NCI-H146 (cell line): ENCODE results near the gene USP24.

Source experiments
- DNase-seq: peaks from one replicate; lab custom pipeline; 2025; lab: John Stamatoyannopoulos, UW

USP24 gene

GRCh38 chr1:55164906-55165305 is 50.3 kb downstream of the USP24 start:
- DNase-seq: no peak

- no peak for DNase-seq
Measured at GRCh38 chr1:55159571-55159970, 55.6 kb downstream of the USP24 start.

DNA sequence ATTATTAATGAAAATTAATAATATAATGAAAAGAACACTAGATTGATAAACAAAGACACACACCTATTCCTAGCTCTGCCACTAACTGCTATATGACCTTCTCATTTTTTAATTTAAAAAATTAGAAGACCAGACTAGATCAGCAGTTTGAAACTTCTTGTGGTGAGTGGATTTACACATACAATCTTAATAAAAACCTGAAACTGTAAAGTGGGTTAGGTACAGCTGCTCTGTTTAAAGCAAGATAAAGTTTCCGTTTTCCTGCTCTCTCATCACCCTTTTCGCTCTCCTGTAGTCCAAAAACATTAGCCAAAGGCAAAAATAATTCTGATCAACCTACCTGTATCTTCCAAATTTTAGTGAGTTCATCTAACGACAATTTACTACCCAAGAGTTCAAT is 58.6 kb downstream of the USP24 start:
- DNase-seq: no peak

DNA sequence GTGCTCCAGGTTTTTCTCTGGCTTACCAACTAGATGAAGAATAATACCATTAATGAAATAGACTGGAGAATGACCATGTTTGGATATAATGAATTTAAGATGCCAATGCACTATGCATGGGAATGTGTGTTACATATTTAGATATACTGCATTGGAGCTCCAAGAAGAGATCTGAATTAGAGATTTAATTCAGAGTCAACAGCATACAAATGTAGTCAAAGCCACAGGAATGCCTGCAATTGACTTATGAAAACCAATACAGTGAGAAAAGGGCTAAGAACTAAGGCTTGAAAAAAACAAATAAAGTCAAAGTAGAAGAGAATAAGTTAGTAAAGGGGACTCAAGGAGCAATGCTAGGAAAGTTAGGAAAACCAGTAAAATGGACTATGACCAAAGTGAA is 59.1 kb downstream of the USP24 start:
- DNase-seq: no peak

DNA sequence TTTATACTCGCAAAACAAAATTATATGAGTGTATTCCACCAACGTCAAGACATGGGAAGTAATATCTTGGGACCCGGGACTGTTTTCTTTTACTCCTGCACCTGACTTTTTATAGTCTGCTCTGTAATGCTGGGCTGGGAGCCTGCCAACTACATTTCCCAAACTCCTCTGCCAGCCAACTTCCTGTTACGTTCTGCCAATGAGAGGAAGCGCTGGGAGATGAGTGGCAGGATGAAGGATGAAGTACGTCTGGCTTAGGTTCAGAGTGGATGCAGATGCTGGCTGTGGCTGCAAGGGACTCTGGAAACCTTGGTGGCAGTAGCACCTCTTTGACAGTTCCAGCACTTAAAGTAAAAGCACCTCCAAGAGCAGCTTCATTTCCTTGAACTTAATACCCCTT is 59.6 kb downstream of the USP24 start:
- DNase-seq: no peak

- no peak for DNase-seq
Measured at GRCh38 chr1:55154616-55155015, 60.5 kb downstream of the USP24 start.

- no peak for DNase-seq
Measured at GRCh38 chr1:55153031-55153430, 62.1 kb downstream of the USP24 start.

- DNase-seq: no peak
Measured at GRCh38 chr1:55150880-55151588, 64.1 kb downstream of the USP24 start.

- DNase-seq: no peak
Measured at GRCh38 chr1:55148676-55149075, 66.5 kb downstream of the USP24 start.

DNA sequence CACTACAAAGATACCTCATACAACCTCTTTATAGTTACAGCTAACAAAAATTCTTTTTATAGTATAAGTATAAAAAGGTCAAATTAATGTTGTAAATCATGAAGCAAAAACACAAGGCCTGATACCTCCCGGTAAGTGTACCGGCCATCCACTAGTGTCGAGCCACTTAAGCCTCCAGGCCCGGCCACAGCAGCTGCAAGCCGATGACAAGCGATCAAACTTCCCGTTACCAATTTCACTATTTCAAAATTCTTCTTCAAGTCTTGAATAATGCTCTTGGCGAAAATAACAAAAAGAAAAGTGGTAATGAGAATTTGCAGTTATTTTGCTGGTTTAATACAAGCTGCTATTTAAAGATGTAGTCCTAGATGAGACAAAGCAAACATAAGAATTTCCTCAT is 67.6 kb downstream of the USP24 start:
- no peak for DNase-seq

DNA sequence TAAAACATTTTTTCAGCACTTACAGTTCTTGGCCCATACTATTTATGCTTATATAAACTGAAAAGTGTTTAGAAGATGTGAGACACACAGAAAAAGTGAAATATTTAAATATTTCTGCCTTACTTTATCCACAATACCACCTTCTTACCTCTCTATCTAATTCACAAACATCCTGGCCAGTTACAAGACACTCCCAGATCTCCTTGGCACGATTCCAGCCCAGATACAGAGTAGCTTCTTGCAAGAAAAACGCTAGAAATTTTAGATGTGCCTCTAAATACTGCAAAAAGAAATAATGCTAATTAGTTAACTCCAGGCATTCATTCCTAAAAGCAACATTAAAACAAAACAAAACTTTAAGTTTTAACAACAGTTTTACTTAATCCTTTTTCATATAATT is 68.4 kb downstream of the USP24 start:
- DNase-seq: no peak

DNA sequence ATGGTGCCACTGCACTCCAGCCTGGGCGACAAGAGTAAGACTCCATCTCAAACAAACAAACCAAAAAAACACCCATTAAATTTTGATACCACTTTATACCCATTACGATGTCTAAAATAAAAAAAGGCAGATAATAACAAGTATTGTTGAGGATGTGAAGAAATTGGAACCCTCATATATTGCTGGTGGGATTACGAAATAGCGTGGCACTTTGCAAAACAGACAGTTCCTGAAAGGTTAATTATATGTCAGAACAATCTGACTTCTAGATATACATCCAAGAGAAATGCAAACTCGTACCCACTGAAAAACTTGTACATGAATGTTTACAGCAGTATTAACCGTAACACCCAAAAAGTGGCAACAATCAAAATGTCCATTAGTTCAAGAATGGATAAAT is 70.3 kb downstream of the USP24 start:
- DNase-seq: no peak

GRCh38 chr1:55143684-55144083 is 71.5 kb downstream of the USP24 start:
- DNase-seq: peak; percentile 22

GRCh38 chr1:55141295-55141893 is 73.8 kb downstream of the USP24 start:
- DNase-seq: no peak

DNA sequence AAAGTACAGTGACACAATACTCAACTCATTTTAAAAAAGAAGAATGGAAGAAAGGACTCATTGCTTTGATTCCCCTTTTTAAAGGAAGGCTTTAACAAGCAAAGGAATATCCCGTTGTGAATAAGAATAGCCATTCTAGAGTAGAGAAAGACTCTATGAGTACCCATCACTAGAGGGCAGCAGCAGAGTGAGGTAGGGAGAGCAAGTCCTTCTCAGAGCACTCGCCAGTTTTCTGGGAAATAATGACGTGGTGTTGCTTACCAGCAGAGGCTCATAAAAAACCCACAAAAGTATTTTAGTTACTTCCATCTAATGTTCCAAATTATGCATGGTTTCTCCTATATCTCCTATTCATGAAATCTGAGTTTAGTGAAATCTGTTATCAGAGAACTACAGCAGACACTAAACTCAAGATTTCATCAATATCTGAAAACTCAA is 74.6 kb downstream of the USP24 start:
- peak; percentile 70 for DNase-seq

- no peak for DNase-seq
Measured at GRCh38 chr1:55140137-55140536, 75.0 kb downstream of the USP24 start.

DNA sequence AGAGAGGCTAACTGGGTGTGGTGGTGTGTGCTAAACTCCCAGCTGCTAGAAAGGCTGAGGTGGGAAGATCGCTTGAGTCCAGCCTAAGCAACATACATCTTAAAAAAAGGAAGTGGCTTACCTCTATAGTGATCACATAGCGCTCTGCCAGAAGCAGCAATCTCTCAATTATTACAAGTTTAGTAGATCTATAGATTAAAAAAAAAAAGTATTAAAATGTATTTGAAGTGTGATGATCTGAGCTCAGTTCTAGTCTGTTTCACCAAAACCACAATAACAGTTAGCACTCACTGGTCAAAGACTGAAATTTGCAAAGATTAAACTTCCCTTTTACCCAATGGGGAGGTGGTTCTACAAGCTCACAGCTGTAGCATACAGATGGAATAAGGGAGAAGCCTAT is 76.3 kb downstream of the USP24 start:
- no peak for DNase-seq

- DNase-seq: no peak
Measured at GRCh38 chr1:55134152-55134808, 80.9 kb downstream of the USP24 start.

DNA sequence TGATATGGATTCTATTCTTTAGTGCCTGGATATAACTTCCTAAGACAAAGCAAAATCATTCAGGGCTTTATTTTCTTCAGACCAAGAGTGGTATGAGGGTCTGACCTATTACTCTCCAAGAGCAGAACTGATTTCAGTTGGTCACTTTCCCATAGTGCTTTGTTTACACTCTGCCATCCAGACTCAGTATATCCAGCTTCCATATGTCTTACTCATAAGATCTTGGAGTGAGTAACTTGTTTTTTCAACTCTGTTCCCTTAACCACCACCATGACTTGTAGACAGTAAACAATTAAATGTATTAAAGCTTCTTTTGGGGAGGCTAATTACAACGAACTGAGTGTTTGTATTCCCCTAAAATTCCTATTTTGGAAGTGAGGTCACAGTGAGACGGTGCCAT is 83.4 kb downstream of the USP24 start:
- DNase-seq: no peak

DNA sequence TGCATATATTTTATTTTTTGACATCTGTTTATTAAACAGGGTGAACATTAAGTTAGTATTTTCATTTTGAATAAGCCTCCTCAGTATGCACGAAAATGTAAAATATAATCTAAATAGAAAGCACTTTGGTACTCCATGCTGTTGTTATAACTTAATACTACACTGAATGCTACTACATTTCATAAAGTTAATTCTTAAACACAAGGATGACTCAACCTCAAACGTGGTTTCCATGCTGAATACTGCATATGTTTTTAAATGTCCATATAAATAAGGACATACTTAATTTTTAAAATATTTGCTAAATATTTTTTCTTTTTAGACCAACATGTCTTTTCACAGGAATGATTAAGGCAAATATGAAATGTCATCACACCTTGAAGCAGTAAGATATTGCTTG is 83.9 kb downstream of the USP24 start:
- DNase-seq: no peak

GRCh38 chr1:55129194-55129728 is 85.9 kb downstream of the USP24 start:
- DNase-seq: no peak

DNA sequence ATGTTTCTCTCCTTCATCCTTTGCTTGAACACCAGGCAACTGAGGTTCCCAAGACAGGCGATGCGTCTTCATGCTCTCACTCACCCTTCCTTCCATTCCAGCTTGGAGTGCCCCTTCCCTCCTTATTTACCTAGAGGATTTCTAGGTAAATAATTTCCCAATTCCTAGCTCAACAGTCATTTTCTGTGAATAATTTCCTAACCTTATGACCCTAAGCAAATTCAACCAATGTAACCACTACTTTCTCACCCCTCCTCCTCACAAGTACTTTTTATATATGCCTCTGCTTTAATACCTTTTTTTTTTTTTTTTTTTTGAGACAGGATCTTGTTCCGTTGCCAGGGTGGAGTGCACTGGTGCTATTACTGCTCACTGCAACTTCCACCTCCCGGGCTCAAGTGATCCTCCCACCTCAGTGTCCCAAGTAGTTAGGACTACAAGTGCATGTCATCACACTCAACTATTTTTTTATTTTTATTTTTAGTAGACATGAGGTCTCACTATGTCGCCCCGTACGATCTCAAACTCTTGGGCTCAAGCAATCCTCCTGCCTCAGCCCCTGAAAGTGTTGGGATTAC is 86.7 kb downstream of the USP24 start:
- DNase-seq: no peak

- DNase-seq: no peak
Measured at GRCh38 chr1:55127827-55128343, 87.3 kb downstream of the USP24 start.
